SK-N-DZ (cell line): ENCODE results near the gene TRUB2. TPM values are rescaled to one million over a fixed set of nuclear protein-coding genes. Genes with fewer than 3 reads are reported as not detected.

ENCODE experiments used
- DNase-seq: peaks from one replicate; pipeline ENCODE4 v3.0.0-alpha.2; 2015; ENCODE audit warnings: low spot score
- polyA plus RNA-seq, 2 experiments: library from polyadenylated mRNA; depleted of rRNA; stranded (reverse); fragments of >200 nt; gene quantifications; 2 replicates each; pipeline ENCODE4 v1.2.3, GENCODE V29; 2014

Gene TRUB2, protein sequence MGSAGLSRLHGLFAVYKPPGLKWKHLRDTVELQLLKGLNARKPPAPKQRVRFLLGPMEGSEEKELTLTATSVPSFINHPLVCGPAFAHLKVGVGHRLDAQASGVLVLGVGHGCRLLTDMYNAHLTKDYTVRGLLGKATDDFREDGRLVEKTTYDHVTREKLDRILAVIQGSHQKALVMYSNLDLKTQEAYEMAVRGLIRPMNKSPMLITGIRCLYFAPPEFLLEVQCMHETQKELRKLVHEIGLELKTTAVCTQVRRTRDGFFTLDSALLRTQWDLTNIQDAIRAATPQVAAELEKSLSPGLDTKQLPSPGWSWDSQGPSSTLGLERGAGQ
- 22.3 and 25.6 TPM in 2 replicates for polyA plus RNA-seq (2014; cell fraction: cytosol; rRNA removed)
- polyA plus RNA-seq (2014; cell fraction: nucleus; rRNA removed) = 11.9 and 20.5 TPM in 2 replicates

DNA sequence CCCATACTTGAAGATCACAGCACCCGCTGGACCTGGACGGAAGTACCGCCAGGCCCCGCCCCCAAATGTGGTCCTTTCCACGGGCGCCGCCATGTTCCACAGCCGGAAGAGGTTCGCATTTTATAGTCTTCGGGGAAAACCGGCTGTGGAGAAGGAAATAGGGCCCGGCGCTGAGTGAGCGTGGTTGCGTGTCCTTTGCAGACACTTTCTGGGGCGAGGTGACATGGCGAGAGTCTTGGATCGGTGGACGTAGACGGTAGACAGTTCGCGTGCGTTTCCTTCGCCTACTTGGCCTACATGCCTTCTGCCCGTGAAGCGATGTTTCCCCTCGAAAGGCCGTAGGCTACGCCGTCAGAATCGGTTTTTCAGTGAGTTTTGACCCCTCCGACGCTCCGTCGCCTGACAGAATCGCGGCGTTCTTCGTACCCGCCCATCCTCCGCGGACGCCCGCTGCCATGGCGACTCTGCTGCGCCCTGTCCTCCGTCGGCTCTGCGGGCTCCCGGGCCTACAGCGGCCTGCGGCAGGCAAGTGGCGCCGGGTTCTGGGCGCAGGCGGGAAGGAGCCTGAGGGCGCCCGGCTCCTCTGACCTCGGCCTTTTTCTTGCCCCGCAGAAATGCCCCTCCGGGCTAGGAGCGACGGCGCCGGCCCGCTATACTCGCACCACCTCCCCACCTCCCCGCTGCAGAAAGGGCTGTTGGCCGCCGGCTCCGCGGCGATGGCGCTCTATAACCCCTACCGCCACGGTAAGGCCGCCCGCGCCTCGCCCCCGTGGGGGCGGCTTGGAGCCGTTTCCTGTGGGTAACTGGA lies at the start of gene TRUB2, which contains the start of gene COQ4:
TSS of gene TRUB2 (minus strand) at position 44 of the 808 bp plus-strand sequence. CDS start at position 5, 39 bp downstream.
TSS of gene COQ4 (plus strand) at position 436 of the 808 bp plus-strand sequence. CDS start at position 456, 20 bp downstream.
- peak; percentile 96 for DNase-seq

DNA sequence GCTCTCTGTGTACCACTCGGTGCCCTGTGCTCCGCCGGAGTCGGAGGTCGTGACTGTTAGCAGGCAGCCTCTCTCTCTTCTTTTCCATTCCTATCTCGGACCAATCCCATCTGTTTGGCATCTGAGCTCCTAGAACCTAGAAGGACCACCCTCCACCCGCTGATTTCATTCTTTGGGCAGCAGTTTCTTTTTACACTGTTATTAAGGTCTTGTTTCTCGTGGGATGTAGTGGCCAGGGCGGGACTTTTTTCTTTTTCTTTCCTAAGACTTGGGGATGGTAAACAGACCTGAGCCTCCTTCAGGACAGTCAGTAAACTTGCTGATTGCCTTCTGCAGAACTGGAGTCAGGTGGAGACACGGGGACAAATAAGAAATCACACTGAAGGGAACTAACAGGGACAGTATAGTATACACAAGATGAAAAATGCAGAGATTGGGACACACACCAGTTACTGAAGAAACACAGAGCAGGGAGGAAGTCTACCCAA lies 49.4 kb upstream of the TRUB2 start:
- no peak for DNase-seq

DNA sequence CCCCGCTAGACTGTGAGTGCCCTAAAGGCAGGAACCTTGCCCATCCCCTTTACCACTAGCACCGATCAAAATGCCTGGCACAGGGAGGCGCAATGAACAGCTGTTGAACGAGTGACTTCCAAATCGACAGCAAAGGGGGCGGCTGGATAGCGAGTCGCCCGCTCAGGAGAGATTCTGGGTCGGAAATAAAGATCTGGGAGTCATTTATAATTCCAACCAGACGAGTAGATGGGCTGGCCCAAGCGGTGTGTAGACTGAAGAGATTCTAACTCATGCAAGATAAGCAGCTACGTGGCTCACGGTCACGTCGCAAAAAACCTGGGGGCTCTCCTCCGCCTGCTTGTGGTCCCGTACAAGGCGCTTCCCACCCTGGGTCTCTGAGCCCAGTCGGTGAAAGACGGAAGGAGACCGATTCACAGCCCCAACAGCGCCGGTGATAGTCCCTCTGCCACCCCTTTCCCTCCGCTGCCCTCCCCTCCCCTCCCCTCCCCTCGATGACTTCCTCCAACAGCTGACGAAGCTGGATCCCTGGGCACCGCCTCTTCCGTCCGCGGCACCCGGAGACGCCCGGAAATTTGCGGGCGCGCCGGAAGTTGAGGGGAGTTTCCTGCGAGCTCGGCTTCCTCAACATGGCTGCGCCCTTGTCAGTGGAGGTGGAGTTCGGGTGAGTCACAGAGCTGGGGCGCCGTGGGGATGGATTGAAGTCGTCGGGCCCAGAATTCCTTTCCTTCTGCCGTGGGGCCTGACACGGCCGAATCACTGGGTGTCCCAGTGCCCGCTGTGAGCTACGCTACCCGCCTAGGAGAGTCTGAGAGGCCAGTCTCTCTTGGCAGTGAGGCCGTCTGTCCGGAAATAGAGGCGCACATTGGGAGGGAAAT lies 48.7 kb upstream of the TRUB2 start, which contains the start of gene URM1:
TSS of gene URM1 (plus strand) at position 623 of the 878 bp plus-strand sequence. CDS start at position 630, 7 bp downstream.
- peak; percentile 91 for DNase-seq

DNA sequence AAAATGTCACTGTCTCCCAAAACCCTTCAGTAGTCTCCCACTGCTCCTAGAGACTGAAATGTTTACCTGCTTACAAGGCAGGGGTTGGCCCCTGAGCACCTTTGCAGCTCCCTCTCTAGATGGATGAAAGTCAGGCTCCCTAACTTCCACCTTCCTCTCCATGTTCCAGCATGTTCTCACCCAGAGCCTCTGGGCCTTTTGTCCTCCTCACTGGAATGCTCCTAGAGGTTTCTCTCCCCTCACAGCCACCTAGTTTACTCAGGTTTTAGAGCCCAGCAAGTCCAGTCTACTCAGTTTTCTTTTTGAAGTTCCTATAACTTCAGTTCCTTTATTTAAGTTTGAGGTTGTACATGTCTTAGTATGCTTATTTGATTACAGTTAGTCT lies 48.1 kb upstream of the TRUB2 start:
- no peak for DNase-seq

DNA sequence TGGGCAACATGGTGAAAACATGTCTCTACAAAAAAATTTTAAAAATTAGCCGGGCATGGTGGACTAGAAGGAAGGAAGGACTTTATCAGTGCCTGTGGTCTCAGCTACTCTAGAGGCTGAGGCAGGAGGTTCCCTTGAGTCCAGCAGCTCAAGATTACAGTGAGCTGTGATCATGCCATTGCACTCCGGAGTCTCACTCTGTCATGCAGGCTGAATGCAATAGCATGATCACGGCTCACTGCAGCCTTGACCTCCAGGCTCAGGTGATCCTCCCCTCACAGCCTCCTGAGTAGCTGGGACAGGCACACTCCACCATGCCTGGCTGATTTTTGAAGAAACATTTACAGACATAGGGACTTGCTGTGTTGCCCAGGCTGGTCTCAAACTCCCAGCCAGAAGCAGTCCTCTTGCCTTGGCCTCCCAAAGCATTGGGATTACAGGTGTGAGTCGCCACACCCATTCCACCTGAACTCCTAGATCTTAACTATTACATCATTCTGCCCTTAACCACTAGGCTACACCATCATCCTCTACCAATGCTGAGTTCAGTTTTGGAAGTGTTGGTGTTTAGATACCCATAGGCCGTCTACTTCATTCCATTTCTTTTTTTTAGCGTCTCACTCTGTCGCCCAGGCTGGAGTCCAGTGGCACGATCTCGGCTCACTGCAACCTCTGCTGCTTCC lies 46.9 kb upstream of the TRUB2 start:
- DNase-seq = no peak

DNA sequence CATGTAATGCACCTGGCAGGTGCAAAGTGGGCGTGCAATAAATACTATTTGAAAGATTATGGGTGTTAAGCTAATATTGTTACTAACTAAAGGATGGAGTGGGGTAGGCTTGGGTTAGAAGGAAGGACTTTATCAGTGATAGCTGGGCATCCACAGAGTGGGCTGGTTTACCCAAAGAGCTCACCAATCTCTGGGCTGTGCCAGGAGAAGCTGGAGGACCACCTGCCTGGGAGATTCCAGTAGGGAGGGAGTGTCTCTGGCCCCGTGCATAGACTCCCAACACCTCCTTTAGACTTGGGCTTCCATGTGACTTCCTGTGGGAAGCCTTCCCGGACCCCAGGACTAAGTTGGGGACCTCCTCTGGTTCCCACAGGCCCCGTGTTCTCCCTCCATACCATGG lies 43.3 kb upstream of the TRUB2 start:
- DNase-seq = no peak

DNA sequence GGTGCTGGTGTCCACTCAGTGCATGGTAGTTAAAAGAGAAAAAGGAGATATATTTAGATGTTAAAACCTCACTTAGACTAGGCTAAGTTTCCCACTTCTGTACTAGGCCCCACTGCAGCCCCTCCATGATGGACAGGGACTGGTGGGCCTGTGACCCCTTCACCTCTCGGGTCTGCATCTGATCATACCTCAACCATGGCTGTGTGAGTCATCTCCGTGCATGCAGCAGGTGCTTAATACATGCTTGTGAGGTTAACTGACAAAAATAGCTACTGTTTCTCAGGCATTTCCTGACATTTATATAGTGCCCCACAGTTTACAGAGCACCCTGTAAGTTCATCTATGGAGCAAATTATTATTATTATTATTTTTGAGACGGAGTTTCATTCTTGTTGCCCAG lies 40.5 kb upstream of the TRUB2 start:
- DNase-seq = no peak

DNA sequence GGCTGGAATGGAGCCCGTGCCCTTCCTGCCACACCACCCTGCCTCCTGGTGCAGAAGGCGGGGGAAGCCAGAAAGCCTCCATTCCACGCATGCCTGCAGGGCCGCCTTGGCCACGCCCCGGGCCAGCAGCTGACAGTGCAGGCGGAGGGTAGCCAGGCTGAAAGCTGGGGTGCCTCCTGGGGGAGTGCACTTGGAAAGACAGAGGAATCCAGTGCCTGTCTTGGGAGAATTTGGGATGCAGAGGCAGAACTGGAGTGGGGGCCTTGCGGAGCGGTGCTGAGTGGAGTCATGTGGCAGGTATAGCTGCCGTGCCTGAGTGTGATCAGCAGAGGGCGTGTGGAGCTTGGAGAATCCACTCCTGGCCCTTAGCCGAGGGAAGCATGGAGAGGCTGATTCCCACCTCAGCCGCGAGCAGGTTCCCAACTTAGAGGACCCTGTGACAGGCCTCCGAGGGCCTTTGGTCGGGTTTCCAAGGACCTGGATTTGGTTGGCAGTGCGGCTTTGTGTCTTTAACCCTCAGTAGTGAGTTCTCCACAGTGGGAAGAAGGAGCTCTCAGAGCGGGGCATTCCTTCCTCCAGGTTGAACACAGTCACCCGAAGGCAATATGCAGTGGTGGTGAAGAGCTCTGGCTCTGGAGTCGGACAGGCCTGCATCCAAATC lies 39.9 kb upstream of the TRUB2 start:
- peak; percentile 84 for DNase-seq

DNA sequence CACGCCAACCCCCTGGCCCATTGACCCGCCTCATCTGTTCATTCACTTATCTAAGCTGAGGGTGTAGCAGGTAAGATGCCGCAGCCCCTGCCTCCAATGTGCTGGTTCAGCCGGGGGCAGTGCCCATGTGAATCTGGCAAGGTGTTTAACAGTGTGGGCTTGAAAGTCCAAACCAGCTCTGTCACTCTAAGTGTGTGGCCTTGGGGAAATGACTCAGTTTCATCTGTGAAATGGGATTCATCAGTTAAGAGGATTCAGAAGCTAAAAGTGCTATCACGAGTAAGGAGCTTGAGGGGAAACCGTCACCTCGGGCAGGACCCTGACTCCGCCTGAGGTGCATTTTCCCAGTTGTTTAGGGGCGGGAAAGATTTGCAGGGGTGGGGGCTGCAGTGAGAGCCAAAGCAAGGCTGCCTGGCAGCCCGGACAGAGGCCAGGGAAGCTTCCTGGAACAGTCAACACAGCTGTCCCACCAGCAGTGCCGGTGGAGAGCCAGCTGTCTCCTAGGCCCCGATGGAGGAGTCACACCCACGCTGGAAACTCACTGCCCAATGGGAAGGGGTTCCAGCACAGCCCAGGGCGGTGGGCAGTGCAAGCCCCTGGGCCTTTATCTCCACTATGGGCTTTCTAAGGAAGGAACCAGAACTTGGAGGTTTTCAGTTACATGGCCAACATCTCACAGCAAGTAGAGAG lies 39.2 kb upstream of the TRUB2 start:
- DNase-seq = no peak

DNA sequence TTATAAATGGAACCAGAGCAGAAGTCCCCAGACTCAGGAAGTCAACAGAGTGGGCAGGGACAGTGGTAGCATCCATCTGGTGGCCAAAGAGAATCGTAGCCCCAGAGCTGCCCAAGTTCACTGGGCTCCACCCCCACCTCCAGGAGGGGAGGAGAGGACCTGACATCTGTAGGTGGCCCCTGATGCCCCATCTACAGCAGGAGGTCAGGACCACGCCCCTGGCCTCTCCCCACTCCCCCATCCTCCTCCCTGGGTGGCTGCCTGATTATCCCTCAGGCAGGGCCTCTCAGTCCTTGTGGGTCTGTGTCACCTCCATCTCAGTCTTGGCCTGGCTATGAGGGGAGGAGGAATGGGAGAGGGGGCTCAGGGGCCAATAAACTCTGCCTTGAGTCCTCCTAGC lies 38.6 kb upstream of the TRUB2 start:
- no peak for DNase-seq

DNA sequence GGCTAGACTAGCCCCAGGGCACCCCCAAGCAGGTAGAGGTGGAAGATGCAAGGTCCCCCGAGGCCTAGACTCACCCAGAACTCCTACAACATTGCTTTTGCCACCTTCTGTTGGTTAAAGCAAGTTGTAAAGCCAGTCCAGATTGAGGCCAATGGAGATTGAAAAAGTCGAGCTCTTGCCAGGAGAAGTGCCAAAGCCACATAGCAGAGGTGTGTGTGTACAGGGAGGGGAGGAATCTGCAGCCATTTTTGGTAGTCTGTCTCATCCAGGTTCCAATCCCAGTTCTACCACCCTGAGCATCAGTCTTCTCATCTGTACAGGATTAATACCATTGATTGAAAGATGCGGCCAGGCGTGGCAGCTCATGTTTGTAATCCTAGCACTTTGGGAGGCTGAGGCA lies 36.6 kb upstream of the TRUB2 start:
- no peak for DNase-seq

DNA sequence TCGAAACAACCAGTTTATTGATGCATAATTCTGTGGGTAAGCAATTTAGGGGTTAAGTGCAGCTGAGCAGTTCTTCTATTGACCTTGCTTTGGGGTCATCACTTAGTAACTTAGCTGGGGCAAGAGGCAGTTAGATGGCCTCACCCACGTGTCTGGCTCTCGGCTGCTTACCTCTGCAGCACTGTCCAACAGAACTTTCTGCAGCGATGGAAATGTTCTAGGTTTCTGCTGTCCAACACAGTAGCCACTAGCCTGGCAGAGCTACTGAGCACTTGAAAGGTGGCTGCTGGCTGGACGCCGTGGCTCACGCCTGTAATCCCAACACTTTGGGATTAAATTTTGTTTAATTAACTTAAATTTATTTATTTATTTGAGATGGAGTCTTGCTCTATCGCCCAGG lies 35.8 kb upstream of the TRUB2 start:
- DNase-seq = no peak

DNA sequence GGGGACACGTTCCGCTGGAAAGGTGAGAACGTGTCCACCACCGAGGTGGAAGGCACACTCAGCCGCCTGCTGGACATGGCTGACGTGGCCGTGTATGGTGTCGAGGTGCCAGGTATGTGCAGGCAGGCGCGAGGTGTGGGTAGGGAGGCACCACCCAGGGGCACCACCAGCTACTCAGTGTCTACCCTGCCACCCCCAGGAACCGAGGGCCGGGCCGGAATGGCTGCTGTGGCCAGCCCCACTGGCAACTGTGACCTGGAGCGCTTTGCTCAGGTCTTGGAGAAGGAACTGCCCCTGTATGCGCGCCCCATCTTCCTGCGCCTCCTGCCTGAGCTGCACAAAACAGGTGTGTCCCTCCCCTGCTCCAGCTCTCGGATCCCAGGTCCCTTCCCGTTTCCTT lies 33.2 kb upstream of the TRUB2 start:
- DNase-seq = no peak

DNA sequence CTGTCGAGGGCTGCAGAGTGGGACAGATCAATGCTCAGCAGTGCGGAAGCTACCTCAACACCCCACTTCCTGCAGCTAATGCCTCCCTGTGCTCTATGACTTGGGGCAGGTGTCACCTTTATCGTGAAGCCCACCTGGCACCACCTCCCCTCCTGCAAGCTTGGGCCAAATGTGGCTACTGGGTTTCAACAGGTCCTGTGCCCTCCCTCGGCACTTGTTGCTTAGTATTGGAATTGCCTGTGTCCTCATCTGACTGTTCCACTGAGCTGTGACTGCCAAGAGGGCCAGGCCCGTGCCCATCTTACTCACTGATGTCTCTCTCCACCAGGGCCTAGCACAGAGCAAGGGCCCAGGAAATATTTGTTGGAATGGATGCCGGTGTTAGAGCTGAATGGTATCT lies 27.5 kb upstream of the TRUB2 start:
- no peak for DNase-seq

DNA sequence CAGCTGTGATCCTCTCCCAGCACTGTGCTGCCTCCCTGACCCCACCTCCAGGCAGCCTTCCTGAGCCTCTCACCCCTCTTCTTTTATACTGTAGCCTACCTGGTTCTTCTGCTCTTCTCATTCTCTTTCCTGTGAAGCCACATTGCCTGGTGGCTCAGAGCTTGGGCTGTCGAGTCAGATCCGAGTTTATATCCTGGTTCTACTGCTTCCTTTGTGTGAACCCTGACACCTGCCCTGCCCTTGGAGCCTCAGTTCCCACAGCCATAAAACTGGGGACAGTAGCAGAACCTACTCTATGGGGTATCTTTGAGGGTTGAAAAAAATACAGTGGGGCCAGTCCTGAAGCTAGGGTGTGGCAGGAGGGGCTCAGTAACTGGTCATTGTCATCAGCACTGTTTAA lies 26.9 kb upstream of the TRUB2 start:
- DNase-seq = no peak

DNA sequence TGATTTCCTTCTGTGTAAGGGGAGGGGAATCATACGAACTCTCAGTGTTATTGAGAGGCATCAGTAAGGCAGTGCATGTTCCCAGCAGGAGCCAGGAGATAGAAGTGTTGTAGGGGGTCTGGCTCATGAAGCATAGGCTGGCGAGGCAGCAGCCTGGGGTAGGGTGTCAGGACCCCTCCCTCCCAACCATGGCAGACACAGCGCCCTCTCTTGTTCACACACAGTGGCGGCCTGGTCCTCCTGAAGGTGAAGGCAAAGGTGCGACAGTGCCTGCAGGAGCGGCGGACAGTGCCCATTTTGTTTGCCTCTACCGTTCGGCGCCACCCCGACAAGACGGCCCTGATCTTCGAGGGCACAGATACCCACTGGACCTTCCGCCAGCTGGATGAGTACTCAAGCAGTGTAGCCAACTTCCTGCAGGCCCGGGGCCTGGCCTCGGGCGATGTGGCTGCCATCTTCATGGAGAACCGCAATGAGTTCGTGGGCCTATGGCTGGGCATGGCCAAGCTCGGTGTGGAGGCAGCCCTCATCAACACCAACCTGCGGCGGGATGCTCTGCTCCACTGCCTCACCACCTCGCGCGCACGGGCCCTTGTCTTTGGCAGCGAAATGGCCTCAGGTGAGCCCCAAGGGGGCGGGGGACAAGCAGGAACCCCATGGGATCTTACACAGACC lies 22.8 kb upstream of the TRUB2 start:
- DNase-seq = no peak

DNA sequence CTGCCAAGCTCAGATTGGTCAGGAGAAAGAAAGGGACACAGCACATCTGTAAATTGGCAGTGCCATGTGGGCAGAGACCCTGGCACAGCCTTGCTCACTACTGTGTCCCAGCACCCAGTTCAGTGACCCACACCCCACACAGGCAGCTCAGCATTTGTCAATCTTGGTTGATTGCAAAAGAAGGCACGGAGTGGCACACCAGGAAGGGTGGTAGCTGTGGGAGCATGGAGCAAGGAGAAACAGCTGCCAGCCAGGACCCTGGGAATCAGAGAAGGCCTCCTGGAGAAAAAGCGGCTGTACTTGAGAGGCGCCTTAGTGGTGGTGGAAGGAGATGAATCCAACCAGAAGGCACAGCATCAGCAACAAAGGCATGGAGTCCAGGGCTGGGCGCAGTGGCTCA lies 21.6 kb upstream of the TRUB2 start:
- no peak for DNase-seq

DNA sequence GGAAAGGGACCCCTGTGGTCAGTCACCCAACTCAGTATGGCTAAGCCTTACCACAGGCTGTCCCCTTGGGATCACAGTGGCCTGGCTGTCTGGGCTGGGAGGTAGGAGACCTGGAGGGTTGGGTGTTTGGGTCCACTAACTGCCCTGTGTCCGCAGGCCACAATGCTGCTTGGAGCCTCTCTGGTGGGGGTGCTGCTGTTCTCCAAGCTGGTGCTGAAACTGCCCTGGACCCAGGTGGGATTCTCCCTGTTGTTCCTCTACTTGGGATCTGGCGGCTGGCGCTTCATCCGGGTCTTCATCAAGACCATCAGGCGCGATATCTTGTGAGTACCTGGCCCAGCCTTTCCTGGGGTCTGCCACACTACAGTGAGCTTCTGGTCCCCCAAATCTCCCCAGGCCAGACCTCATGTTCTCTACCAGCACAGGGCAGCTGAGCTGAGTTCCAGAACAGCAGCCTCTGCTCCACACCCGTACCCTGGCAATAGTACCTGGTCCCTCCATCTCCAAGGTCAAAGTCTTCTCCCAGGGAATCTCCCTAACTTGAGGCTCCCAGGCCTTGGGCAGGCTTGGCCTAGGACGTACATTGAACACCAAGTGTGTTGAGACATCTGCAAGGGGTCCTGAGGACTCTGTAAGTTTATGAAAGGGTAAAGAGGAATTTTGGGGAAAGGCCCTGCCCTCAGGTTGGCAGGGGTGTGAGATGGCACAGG lies 20.9 kb upstream of the TRUB2 start:
- DNase-seq = no peak
